HepG2 (cell line): ENCODE results near the gene SPSB2. TPM values are rescaled to one million over a fixed set of nuclear protein-coding genes. Genes with fewer than 3 reads are reported as not detected.

Experiments
- ELF4 ChIP-seq: sonication (generic); formaldehyde crosslinking; IDR thresholded peaks from 2 replicates; pipeline ENCODE4 v1.5.0; 2020; ENCODE audit warnings: missing genetic modification reagents, mild to moderate bottlenecking, moderate library complexity, borderline replicate concordance
- GABPB1 ChIP-seq: IDR thresholded peaks from 2 replicates; pipeline ENCODE4 v1.6.1; 2016; ENCODE audit warnings: mild to moderate bottlenecking, missing genetic modification reagents, moderate library complexity, missing compliant biosample characterization
- HOXA3 ChIP-seq: sonication (generic); formaldehyde crosslinking; IDR thresholded peaks from 2 replicates; pipeline ENCODE4 v1.5.0; 2020; ENCODE audit warnings: missing genetic modification reagents
- KDM1A ChIP-seq: IDR thresholded peaks from 2 replicates; pipeline ENCODE4 v1.6.1; 2016; ENCODE audit warnings: missing compliant biosample characterization
- MAF1 ChIP-seq: sonication (generic); formaldehyde crosslinking; IDR thresholded peaks from 2 replicates; pipeline ENCODE4 v1.5.0; 2020; ENCODE audit warnings: missing genetic modification reagents, borderline replicate concordance
- MAFF ChIP-seq: IDR thresholded peaks from 2 replicates; pipeline ENCODE4 v1.6.1; 2011; ENCODE audit warnings: low read depth, low read length, improper control_type of control experiment
- MXI1 ChIP-seq: IDR thresholded peaks from 3 replicates; pipeline ENCODE4 v1.6.1; 2012; ENCODE audit warnings: low read depth, low read length, inconsistent platforms, borderline replicate concordance
- NFATC3 ChIP-seq: sonication (generic); formaldehyde crosslinking; IDR thresholded peaks from 2 replicates; pipeline ENCODE4 v1.5.1; 2020; ENCODE audit warnings: mild to moderate bottlenecking, missing genetic modification reagents
- SRY ChIP-seq: sonication (generic); formaldehyde crosslinking; IDR thresholded peaks from 2 replicates; pipeline ENCODE4 v1.8.0; 2022; ENCODE audit warnings: mild to moderate bottlenecking, missing genetic modification reagents
- YEATS2 ChIP-seq: sonication (generic); formaldehyde crosslinking; IDR thresholded peaks from 2 replicates; pipeline ENCODE4 v1.4.0; 2020; ENCODE audit warnings: missing genetic modification reagents, borderline replicate concordance
- ZFP37 ChIP-seq: sonication (generic); formaldehyde crosslinking; IDR thresholded peaks from 2 replicates; pipeline ENCODE4 v1.4.0; 2020; ENCODE audit warnings: missing genetic modification reagents, borderline replicate concordance
- ZNF263 ChIP-seq: sonication (generic); formaldehyde crosslinking; IDR thresholded peaks from 2 replicates; pipeline ENCODE4 v1.4.0; 2020; ENCODE audit warnings: missing genetic modification reagents
- ZNF367 ChIP-seq: sonication (generic); formaldehyde crosslinking; IDR thresholded peaks from 2 replicates; pipeline ENCODE4 v1.4.0; 2020; ENCODE audit warnings: missing genetic modification reagents, borderline replicate concordance
- ZNF605 ChIP-seq: sonication (generic); formaldehyde crosslinking; IDR thresholded peaks from 2 replicates; pipeline ENCODE4 v1.8.0; 2022; ENCODE audit warnings: mild to moderate bottlenecking, missing genetic modification reagents
- ZNF746 ChIP-seq: sonication (generic); formaldehyde crosslinking; IDR thresholded peaks from 2 replicates; pipeline ENCODE4 v1.8.0; 2022; ENCODE audit warnings: mild to moderate bottlenecking, missing genetic modification reagents
- ZNF773 ChIP-seq: sonication (generic); formaldehyde crosslinking; IDR thresholded peaks from 2 replicates; pipeline ENCODE4 v1.4.0; 2020; ENCODE audit warnings: missing genetic modification reagents, borderline replicate concordance
- ZNF777 ChIP-seq: sonication (generic); formaldehyde crosslinking; IDR thresholded peaks from 2 replicates; pipeline ENCODE4 v1.4.0; 2020; ENCODE audit warnings: missing genetic modification reagents
- ZNF780A ChIP-seq: sonication (generic); formaldehyde crosslinking; IDR thresholded peaks from 2 replicates; pipeline ENCODE4 v1.8.0; 2022; ENCODE audit warnings: mild to moderate bottlenecking, missing genetic modification reagents, moderate library complexity
- ZNF788 ChIP-seq: sonication (generic); formaldehyde crosslinking; IDR thresholded peaks from 2 replicates; pipeline ENCODE4 v1.5.0; 2020; ENCODE audit warnings: mild to moderate bottlenecking, missing genetic modification reagents, borderline replicate concordance
- polyA plus RNA-seq, 8 experiments: library from polyadenylated mRNA; depleted of rRNA in 3 of 8; stranded (reverse) in 7 of 8; unstranded in 1 of 8; fragments of >200 nt; fragmentation: Illumina TruSeq in 4 of 8; extraction: Trizol in 4 of 8; gene quantifications; 2 replicates each; pipeline versions ENCODE4 v1.2.1 to v1.2.3, GENCODE V29; 2011 to 2016; ENCODE audit warnings: low read depth in 4 of 8, missing spikeins in 1 of 8, mixed read lengths in 1 of 8; ENCODE audit not compliant: insufficient read depth in 1 of 8
- total RNA-seq, 5 experiments: library from RNA; depleted of rRNA; stranded (reverse); fragments of >200 nt; fragmentation: Illumina TruSeq; extraction: Trizol; gene quantifications; 2 replicates each; pipeline ENCODE4 v1.2.3, GENCODE V29; 2016; ENCODE audit warnings: low read depth in 1 of 5
- TF ChIP-seq, protein P1 (sequence below): IDR thresholded peaks from 2 replicates; pipeline ENCODE4 v1.6.1; 2018; ENCODE audit warnings: missing genetic modification reagents
- TF ChIP-seq, protein P2 (sequence below), 2 experiments: sonication (generic) in 1 of 2; formaldehyde crosslinking in 1 of 2; IDR thresholded peaks; 2 replicates each; pipeline versions ENCODE4 v1.4.0 to v1.6.1; 2018 to 2020; ENCODE audit warnings: missing genetic modification reagents in 2 of 2, borderline replicate concordance in 1 of 2, low read depth in 1 of 2, mild to moderate bottlenecking in 1 of 2, missing biosample characterization in 1 of 2
- TF ChIP-seq, protein P3 (sequence below): sonication (generic); formaldehyde crosslinking; IDR thresholded peaks from 2 replicates; pipeline ENCODE4 v1.5.1; 2020; ENCODE audit warnings: missing genetic modification reagents, mild to moderate bottlenecking, borderline replicate concordance

The SPSB2 gene
- total and polyA plus RNA-seq, 2 of the 13 experiments (the other 11 are each of a cell fraction or from before 2014, with no cell fraction given) = 2.0 to 6.2 TPM

DNA sequence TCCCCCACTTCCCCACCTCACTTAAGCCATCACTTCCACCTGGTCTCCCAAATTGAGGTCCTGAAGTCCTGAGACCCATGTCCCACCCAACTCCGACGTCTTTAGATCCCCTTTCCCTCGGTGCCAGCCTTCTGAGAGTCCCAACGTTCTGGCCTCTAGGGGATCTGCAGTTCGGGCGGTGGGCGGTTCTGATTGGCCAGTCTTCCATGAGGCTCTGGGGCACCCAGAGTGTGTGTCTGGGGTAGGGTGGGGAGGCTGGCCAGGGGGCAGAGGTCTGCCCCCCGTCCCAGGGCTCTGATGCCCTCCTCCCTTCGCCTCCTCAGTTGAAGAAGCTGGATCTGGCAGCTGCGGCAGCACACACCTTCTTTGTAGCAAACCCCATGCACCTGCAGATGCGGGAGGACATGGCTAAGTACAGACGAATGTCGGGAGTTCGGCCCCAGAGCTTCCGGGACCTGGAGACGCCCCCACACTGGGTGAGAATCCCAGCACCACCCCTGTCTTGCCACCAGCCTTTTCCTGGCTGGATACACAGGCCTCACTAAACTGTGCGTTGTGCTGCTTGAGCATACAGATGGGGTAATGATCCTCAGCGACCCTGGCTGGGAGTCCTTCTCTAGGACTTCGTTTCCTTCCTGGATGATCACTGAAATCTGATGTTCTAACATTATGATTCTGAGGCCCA lies 43.4 kb downstream of the SPSB2 start (continued):
- TF ChIP-seq ZNF773 (CRISPR knock-in tag) (no peak), MAF1 (CRISPR knock-in tag) (0 out of 2 replicates have a peak, but pooled peaks have one; percentile 44), ZNF746 (CRISPR knock-in tag) (no peak), ZNF780A (no peak), ZFP37 (CRISPR knock-in tag) (0 out of 2 replicates have a peak, but pooled peaks have one; percentile 54), ZNF605 (peak; percentile 44; the same call in 1 of the 2 replicates), MXI1 (no peak), GABPB1 (no peak), ZNF777 (no peak), ELF4 (CRISPR knock-in tag) (no peak), ZNF263 (CRISPR knock-in tag) (peak; percentile 51; the same call in 1 of the 2 replicates), ZNF367 (CRISPR knock-in tag) (no peak; the same call in 1 of the 2 replicates), HOXA3 (CRISPR knock-in tag) (peak; percentile 47; the same call in 1 of the 2 replicates), KDM1A (CRISPR knock-in tag) (no peak), MAFF (no peak), YEATS2 (CRISPR knock-in tag) (no peak), ZNF788 (no peak), SRY (0 out of 2 replicates have a peak, but pooled peaks have one; percentile 17), NFATC3 (CRISPR knock-in tag) (no peak)
- TF ChIP-seq, protein P1, sequence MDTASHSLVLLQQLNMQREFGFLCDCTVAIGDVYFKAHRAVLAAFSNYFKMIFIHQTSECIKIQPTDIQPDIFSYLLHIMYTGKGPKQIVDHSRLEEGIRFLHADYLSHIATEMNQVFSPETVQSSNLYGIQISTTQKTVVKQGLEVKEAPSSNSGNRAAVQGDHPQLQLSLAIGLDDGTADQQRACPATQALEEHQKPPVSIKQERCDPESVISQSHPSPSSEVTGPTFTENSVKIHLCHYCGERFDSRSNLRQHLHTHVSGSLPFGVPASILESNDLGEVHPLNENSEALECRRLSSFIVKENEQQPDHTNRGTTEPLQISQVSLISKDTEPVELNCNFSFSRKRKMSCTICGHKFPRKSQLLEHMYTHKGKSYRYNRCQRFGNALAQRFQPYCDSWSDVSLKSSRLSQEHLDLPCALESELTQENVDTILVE (CRISPR knock-in tag) = no peak
- TF ChIP-seq, protein P2, sequence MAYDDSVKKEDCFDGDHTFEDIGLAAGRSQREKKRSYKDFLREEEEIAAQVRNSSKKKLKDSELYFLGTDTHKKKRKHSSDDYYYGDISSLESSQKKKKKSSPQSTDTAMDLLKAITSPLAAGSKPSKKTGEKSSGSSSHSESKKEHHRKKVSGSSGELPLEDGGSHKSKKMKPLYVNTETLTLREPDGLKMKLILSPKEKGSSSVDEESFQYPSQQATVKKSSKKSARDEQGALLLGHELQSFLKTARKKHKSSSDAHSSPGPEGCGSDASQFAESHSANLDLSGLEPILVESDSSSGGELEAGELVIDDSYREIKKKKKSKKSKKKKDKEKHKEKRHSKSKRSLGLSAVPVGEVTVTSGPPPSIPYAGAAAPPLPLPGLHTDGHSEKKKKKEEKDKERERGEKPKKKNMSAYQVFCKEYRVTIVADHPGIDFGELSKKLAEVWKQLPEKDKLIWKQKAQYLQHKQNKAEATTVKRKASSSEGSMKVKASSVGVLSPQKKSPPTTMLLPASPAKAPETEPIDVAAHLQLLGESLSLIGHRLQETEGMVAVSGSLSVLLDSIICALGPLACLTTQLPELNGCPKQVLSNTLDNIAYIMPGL (CRISPR knock-in tag; IDR thresholded peaks at IDR 0.05; ENCODE audit: borderline replicate concordance in 1 of 2, low read depth in 1 of 2) = 0 out of 4 replicates have a peak, but pooled peaks of 1 of the 2 experiments have one; percentile 27
- TF ChIP-seq, protein P3, sequence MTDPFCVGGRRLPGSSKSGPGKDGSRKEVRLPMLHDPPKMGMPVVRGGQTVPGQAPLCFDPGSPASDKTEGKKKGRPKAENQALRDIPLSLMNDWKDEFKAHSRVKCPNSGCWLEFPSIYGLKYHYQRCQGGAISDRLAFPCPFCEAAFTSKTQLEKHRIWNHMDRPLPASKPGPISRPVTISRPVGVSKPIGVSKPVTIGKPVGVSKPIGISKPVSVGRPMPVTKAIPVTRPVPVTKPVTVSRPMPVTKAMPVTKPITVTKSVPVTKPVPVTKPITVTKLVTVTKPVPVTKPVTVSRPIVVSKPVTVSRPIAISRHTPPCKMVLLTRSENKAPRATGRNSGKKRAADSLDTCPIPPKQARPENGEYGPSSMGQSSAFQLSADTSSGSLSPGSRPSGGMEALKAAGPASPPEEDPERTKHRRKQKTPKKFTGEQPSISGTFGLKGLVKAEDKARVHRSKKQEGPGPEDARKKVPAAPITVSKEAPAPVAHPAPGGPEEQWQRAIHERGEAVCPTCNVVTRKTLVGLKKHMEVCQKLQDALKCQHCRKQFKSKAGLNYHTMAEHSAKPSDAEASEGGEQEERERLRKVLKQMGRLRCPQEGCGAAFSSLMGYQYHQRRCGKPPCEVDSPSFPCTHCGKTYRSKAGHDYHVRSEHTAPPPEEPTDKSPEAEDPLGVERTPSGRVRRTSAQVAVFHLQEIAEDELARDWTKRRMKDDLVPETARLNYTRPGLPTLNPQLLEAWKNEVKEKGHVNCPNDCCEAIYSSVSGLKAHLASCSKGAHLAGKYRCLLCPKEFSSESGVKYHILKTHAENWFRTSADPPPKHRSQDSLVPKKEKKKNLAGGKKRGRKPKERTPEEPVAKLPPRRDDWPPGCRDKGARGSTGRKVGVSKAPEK (CRISPR knock-in tag) = no peak
